ENCODE results near the gene COL4A2.
A peak's percentile ranks its signal among the peaks of the same experiment; 100 is the strongest.

The COL4A2 gene

GRCh38 chr13:110462091-110462490 is 155.0 kb downstream of the COL4A2 start:
- H3K4me3 Mint-ChIP-seq: no peak overlapping the region
- no peak overlapping the region for H3K27ac Mint-ChIP-seq
- no peak for DNase-seq
- no peaks in the 10 kb centered on the region for H3K9me3 Mint-ChIP-seq
- H3K4me1 Mint-ChIP-seq (ENCODE audit: low read depth in 2 of 2): no peaks in the 10 kb centered on the region
- ATAC-seq (replicated peaks): no peak
- peaks cover 15 to 59% of the 10 kb centered on the region in 2 donors for H3K27me3 Mint-ChIP-seq
- H3K36me3 Mint-ChIP-seq (ENCODE audit: insufficient read depth): no peaks in the 10 kb centered on the region

GRCh38 chr13:110463156-110463555 is 156.1 kb downstream of the COL4A2 start:
- no peaks in the 10 kb centered on the region for H3K9me3 Mint-ChIP-seq
- ATAC-seq (replicated peaks) (no peak), DNase-seq (no peak)
- no peak overlapping the region for H3K4me3 Mint-ChIP-seq
- H3K4me1 Mint-ChIP-seq (ENCODE audit: low read depth in 2 of 2): no peaks in the 10 kb centered on the region
- H3K27ac Mint-ChIP-seq: no peak overlapping the region
- no peaks in the 10 kb centered on the region for H3K36me3 Mint-ChIP-seq (ENCODE audit: insufficient read depth)
- H3K27me3 Mint-ChIP-seq: peaks cover 9 to 60% of the 10 kb centered on the region in 2 donors

- H3K4me1 Mint-ChIP-seq (ENCODE audit: low read depth in 2 of 2): no peaks in the 10 kb centered on the region
- H3K27me3 Mint-ChIP-seq: peaks cover 9 to 53% of the 10 kb centered on the region in 2 donors
- H3K9me3 Mint-ChIP-seq: no peaks in the 10 kb centered on the region
- peak; percentile 31 for ATAC-seq (replicated peaks)
- no peak for DNase-seq
- no peak overlapping the region for H3K27ac Mint-ChIP-seq
- no peaks in the 10 kb centered on the region for H3K36me3 Mint-ChIP-seq (ENCODE audit: insufficient read depth)
- no peak overlapping the region for H3K4me3 Mint-ChIP-seq
Measured at GRCh38 chr13:110463871-110464510, 156.9 kb downstream of the COL4A2 start.

GRCh38 chr13:110464556-110465333 is 157.7 kb downstream of the COL4A2 start:
- no peaks in the 10 kb centered on the region for H3K9me3 Mint-ChIP-seq
- H3K4me1 Mint-ChIP-seq (ENCODE audit: low read depth in 2 of 2): no peaks in the 10 kb centered on the region
- no peak overlapping the region for H3K27ac Mint-ChIP-seq
- DNase-seq (no peak), ATAC-seq (replicated peaks) (no peak)
- H3K27me3 Mint-ChIP-seq: peaks cover 9 to 50% of the 10 kb centered on the region in 2 donors
- no peaks in the 10 kb centered on the region for H3K36me3 Mint-ChIP-seq (ENCODE audit: insufficient read depth)
- no peak overlapping the region for H3K4me3 Mint-ChIP-seq

GRCh38 chr13:110465696-110466095 is 158.6 kb downstream of the COL4A2 start:
- no peaks in the 10 kb centered on the region for H3K4me1 Mint-ChIP-seq (ENCODE audit: low read depth in 2 of 2)
- H3K27me3 Mint-ChIP-seq: peaks cover 15 to 50% of the 10 kb centered on the region in 2 donors
- no peak overlapping the region for H3K4me3 Mint-ChIP-seq
- no peak for DNase-seq
- no peak for ATAC-seq (replicated peaks)
- no peak overlapping the region for H3K27ac Mint-ChIP-seq
- H3K9me3 Mint-ChIP-seq: no peaks in the 10 kb centered on the region
- H3K36me3 Mint-ChIP-seq (ENCODE audit: insufficient read depth): no peaks in the 10 kb centered on the region

- Mint-ChIP-seq H3K4me3 (no peak overlapping the region), H3K4me1 (ENCODE audit: low read depth in 2 of 2) (no peaks in the 10 kb centered on the region), H3K27me3 (peaks cover 21 to 54% of the 10 kb centered on the region in 2 donors), H3K27ac (no peak overlapping the region), H3K36me3 (ENCODE audit: insufficient read depth) (no peaks in the 10 kb centered on the region), H3K9me3 (no peaks in the 10 kb centered on the region)
- DNase-seq (no peak), ATAC-seq (replicated peaks) (no peak)
Measured at GRCh38 chr13:110466266-110466915, 159.3 kb downstream of the COL4A2 start.

- Mint-ChIP-seq H3K27me3 (peaks cover 20 to 62% of the 10 kb centered on the region in 2 donors), H3K4me3 (no peak overlapping the region), H3K9me3 (no peaks in the 10 kb centered on the region), H3K27ac (peak overlapping the region in 1 of 2 donors; percentile 76), H3K36me3 (ENCODE audit: insufficient read depth) (no peaks in the 10 kb centered on the region), H3K4me1 (ENCODE audit: low read depth in 2 of 2) (peaks cover 0 to 3% of the 10 kb centered on the region in 2 donors)
- DNase-seq (no peak), ATAC-seq (replicated peaks) (no peak)
Measured at GRCh38 chr13:110467516-110468110, 160.5 kb downstream of the COL4A2 start.

GRCh38 chr13:110468986-110469495 is 162.0 kb downstream of the COL4A2 start:
- no peak for DNase-seq
- peaks cover 0 to 3% of the 10 kb centered on the region in 2 donors for H3K4me1 Mint-ChIP-seq (ENCODE audit: low read depth in 2 of 2)
- H3K27ac Mint-ChIP-seq: no peak overlapping the region
- no peaks in the 10 kb centered on the region for H3K36me3 Mint-ChIP-seq (ENCODE audit: insufficient read depth)
- H3K4me3 Mint-ChIP-seq: no peak overlapping the region
- ATAC-seq (replicated peaks): no peak
- peaks cover 12 to 48% of the 10 kb centered on the region in 2 donors for H3K27me3 Mint-ChIP-seq
- no peaks in the 10 kb centered on the region for H3K9me3 Mint-ChIP-seq

- Mint-ChIP-seq H3K4me3 (no peak overlapping the region), H3K9me3 (no peaks in the 10 kb centered on the region), H3K27ac (no peak overlapping the region), H3K4me1 (ENCODE audit: low read depth in 2 of 2) (peaks cover 0 to 3% of the 10 kb centered on the region in 2 donors), H3K36me3 (ENCODE audit: insufficient read depth) (no peaks in the 10 kb centered on the region), H3K27me3 (peaks cover 12 to 47% of the 10 kb centered on the region in 2 donors)
- DNase-seq: no peak
- ATAC-seq (replicated peaks): no peak
Measured at GRCh38 chr13:110469597-110469996, 162.5 kb downstream of the COL4A2 start.

- H3K4me3 Mint-ChIP-seq: no peak overlapping the region
- no peak for ATAC-seq (replicated peaks)
Measured at GRCh38 chr13:110470272-110471009, 163.4 kb downstream of the COL4A2 start.

GRCh38 chr13:110471156-110471832 is 164.2 kb downstream of the COL4A2 start:
- H3K27me3 Mint-ChIP-seq: peaks cover 13 to 57% of the 10 kb centered on the region in 2 donors
- H3K27ac Mint-ChIP-seq: no peak overlapping the region
- peaks cover 0 to 9% of the 10 kb centered on the region in 2 donors for H3K4me1 Mint-ChIP-seq (ENCODE audit: low read depth in 2 of 2)
- peak; percentile 24 for ATAC-seq (replicated peaks)
- H3K9me3 Mint-ChIP-seq: no peaks in the 10 kb centered on the region
- no peaks in the 10 kb centered on the region for H3K36me3 Mint-ChIP-seq (ENCODE audit: insufficient read depth)
- no peak for DNase-seq
- no peak overlapping the region for H3K4me3 Mint-ChIP-seq

More at GRCh38 chr13:110470272-110471009, 163.4 kb downstream of the COL4A2 start:
- no peak for DNase-seq
- Mint-ChIP-seq H3K4me1 (ENCODE audit: low read depth in 2 of 2) (peaks cover 0 to 9% of the 10 kb centered on the region in 2 donors), H3K9me3 (no peaks in the 10 kb centered on the region), H3K27ac (no peak overlapping the region), H3K27me3 (peaks cover 12 to 51% of the 10 kb centered on the region in 2 donors), H3K36me3 (ENCODE audit: insufficient read depth) (no peaks in the 10 kb centered on the region)

GRCh38 chr13:110471833-110472162 is 164.7 kb downstream of the COL4A2 start:
- Mint-ChIP-seq H3K27ac (no peak overlapping the region), H3K4me1 (ENCODE audit: low read depth in 2 of 2) (peaks cover 0 to 9% of the 10 kb centered on the region in 2 donors), H3K4me3 (no peak overlapping the region), H3K27me3 (peaks cover 18 to 61% of the 10 kb centered on the region in 2 donors), H3K9me3 (no peaks in the 10 kb centered on the region), H3K36me3 (ENCODE audit: insufficient read depth) (no peaks in the 10 kb centered on the region)
- peak; percentile 74 for ATAC-seq (replicated peaks)
- DNase-seq: no peak
